Bronchial epithelial cell (primary cell): ENCODE measurements around the gene RNF180. TPM values are rescaled to one million over a fixed set of nuclear protein-coding genes. Genes with fewer than 3 reads are reported as not detected.

Experiments used
- DNase-seq: peaks from one replicate; pipeline ENCODE4 v3.0.0-alpha.2; 2010; ENCODE audit warnings: low read depth
- FAIRE-seq: peaks from 2 replicates; lab custom pipeline; 2011; peaks lifted over from hg19 to GRCh38; lab: Jason Lieb, UNC
- H3K27me3 ChIP-seq: 2 replicates; pipeline ENCODE4 v1.5.1; 2011; ENCODE audit warnings: low read length; ENCODE audit not compliant: control insufficient read depth, insufficient read depth
- H3K36me3 ChIP-seq: 2 replicates; pipeline ENCODE4 v1.5.1; 2011; ENCODE audit warnings: low read length; ENCODE audit not compliant: control insufficient read depth, insufficient read depth
- H3K4me3 ChIP-seq: 2 replicates; pipeline ENCODE4 v1.5.1; 2011; ENCODE audit warnings: mild to moderate bottlenecking, low read depth, low read length, control low read depth
- CTCF ChIP-seq: IDR thresholded peaks from 2 replicates; pipeline ENCODE4 v1.5.1; 2011; ENCODE audit warnings: mild to moderate bottlenecking, moderate library complexity, low read length, control low read depth, inconsistent platforms; ENCODE audit not compliant: insufficient read depth, severe bottlenecking
- total RNA-seq: library from RNA; depleted of rRNA; stranded (reverse); fragments of >200 nt; gene quantifications from 2 replicates; pipeline ENCODE4 v1.2.1, GENCODE V29; 2014

Gene RNF180
- total RNA-seq, 1 donor from 2014 or later = 4.5 TPM

GRCh38 chr5:64229163-64229774, 63.6 kb downstream of the RNF180 start:
- DNase-seq = peak; percentile 51

GRCh38 chr5:64260756-64261155, 95.1 kb downstream of the RNF180 start:
- TF ChIP-seq CTCF = no peak
- Histone ChIP-seq H3K36me3 (no peaks in the 10 kb centered on the region), H3K27me3 (no peaks in the 10 kb centered on the region), H3K4me3 (no peak overlapping the region)
- no peak for FAIRE-seq
- no peak for DNase-seq

More at GRCh38 chr5:64229163-64229774, 63.6 kb downstream of the RNF180 start:
- no peak overlapping the region for H3K4me3 ChIP-seq
- TF ChIP-seq CTCF = peak; percentile 47
- FAIRE-seq = no peak
- no peaks in the 10 kb centered on the region for H3K27me3 ChIP-seq
- H3K36me3 ChIP-seq = no peaks in the 10 kb centered on the region

- no peak for TF ChIP-seq CTCF
- no peak for FAIRE-seq
- no peak for DNase-seq
Observed at GRCh38 chr5:64269164-64269563, 103.5 kb downstream of the RNF180 start.

GRCh38 chr5:64273276-64273675, 107.6 kb downstream of the RNF180 start:
- FAIRE-seq = no peak
- Histone ChIP-seq H3K27me3 (no peaks in the 10 kb centered on the region), H3K36me3 (no peaks in the 10 kb centered on the region), H3K4me3 (no peak overlapping the region)
- TF ChIP-seq CTCF = no peak
- peak; percentile 5 for DNase-seq

More at GRCh38 chr5:64269164-64269563, 103.5 kb downstream of the RNF180 start:
- no peak overlapping the region for H3K4me3 ChIP-seq
- no peaks in the 10 kb centered on the region for H3K36me3 ChIP-seq
- H3K27me3 ChIP-seq = no peaks in the 10 kb centered on the region

- no peaks in the 10 kb centered on the region for H3K27me3 ChIP-seq
- FAIRE-seq (peak; percentile 64), DNase-seq (no peak)
- H3K36me3 ChIP-seq = no peaks in the 10 kb centered on the region
- H3K4me3 ChIP-seq = no peak overlapping the region
- TF ChIP-seq CTCF = no peak
Observed at GRCh38 chr5:64285188-64286130, 119.8 kb downstream of the RNF180 start.
